SK-N-SH (cell line): ENCODE data around the gene ZNF467. TPM values are rescaled to one million over a fixed set of nuclear protein-coding genes. Genes with fewer than 3 reads are reported as not detected.

ENCODE experiments used
- CTCF ChIA-PET: fragments of 300-600, 350-600 bp; formaldehyde crosslinking; extraction: SDS; loops from one replicate; lab custom pipeline; 2021; lab: Yijun Ruan, JAX
- POLR2A ChIA-PET: fragments of 350-600 bp; sonication (Branson Sonifier 250); formaldehyde crosslinking; extraction: SDS; loops from one replicate; lab custom pipeline; 2020; ENCODE audit warnings: antibody characterized with exemption, inconsistent platforms; lab: Yijun Ruan, JAX
- DNase-seq: peaks from one replicate; pipeline ENCODE4 v3.0.0; 2012
- H2AFZ ChIP-seq: fragments of 200-600 bp; sonication (generic); 2 replicates; pipeline ENCODE4 v1.8.1; 2016; ENCODE audit warnings: antibody characterized with exemption, mild to moderate bottlenecking, low read depth
- H3F3A ChIP-seq: fragments of 200-600 bp; sonication (generic); replicated peaks from 2 replicates; pipeline ENCODE3; 2016; ENCODE audit warnings: antibody characterized with exemption, mild to moderate bottlenecking; ENCODE audit not compliant: insufficient read depth
- H3K27ac ChIP-seq, 2 experiments: fragments of 200-500 bp in 1 of 2; fragments of 200-600 bp in 1 of 2; sonication (Bioruptor generic) in 1 of 2; sonication (generic), shearing (Covaris generic) in 1 of 2; 2 replicates each; pipeline versions ENCODE4 v1.5.1 to v1.6.1; 2014 to 2016; ENCODE audit warnings: low read depth in 2 of 2, inconsistent platforms in 1 of 2, low read length in 1 of 2, mild to moderate bottlenecking in 1 of 2, mixed read lengths in 1 of 2
- H3K27me3 ChIP-seq: fragments of 200-600 bp; sonication (generic), shearing (Covaris generic); 2 replicates; pipeline ENCODE4 v1.6.1; 2016; ENCODE audit warnings: mixed run types; ENCODE audit not compliant: insufficient read depth
- H3K36me3 ChIP-seq, 2 experiments: fragments of 200-500 bp in 1 of 2; fragments of 200-600 bp in 1 of 2; sonication (Bioruptor generic) in 1 of 2; sonication (generic) in 1 of 2; replicated peaks in 1 of 2; 2 replicates each; pipeline versions ENCODE3 to v1.5.1; 2014 to 2016; ENCODE audit warnings: low read length in 1 of 2, mild to moderate bottlenecking in 1 of 2; ENCODE audit not compliant: insufficient read depth in 2 of 2, control insufficient read depth in 1 of 2
- H3K4me1 ChIP-seq, 2 experiments: fragments of 200-500 bp in 1 of 2; fragments of 200-600 bp in 1 of 2; sonication (Bioruptor generic) in 1 of 2; sonication (generic), shearing (Covaris generic) in 1 of 2; 2 replicates each; pipeline versions ENCODE4 v1.5.1 to v1.6.1; 2014 to 2016; ENCODE audit warnings: low read depth in 1 of 2, low read length in 1 of 2, mixed run types in 1 of 2; ENCODE audit not compliant: insufficient read depth in 2 of 2, control insufficient read depth in 1 of 2
- H3K4me2 ChIP-seq: fragments of 200-600 bp; sonication (generic), shearing (Covaris generic); 2 replicates; pipeline ENCODE4 v1.6.1; 2017; ENCODE audit warnings: mixed run types
- H3K4me3 ChIP-seq, 2 experiments: fragments of 200-500 bp in 1 of 2; fragments of 200-600 bp in 1 of 2; sonication (Bioruptor generic) in 1 of 2; sonication (generic), shearing (Covaris generic) in 1 of 2; 2 replicates each; pipeline versions ENCODE4 v1.5.1 to v1.8.1; 2014 to 2016; ENCODE audit warnings: low read depth in 2 of 2, inconsistent platforms in 1 of 2, low read length in 1 of 2, mild to moderate bottlenecking in 1 of 2, mixed read lengths in 1 of 2, moderate library complexity in 1 of 2
- H3K79me2 ChIP-seq: fragments of 200-600 bp; sonication (generic); 2 replicates; pipeline ENCODE4 v1.8.1; 2017; ENCODE audit warnings: mild to moderate bottlenecking; ENCODE audit not compliant: insufficient read depth
- H3K9ac ChIP-seq: fragments of 200-600 bp; sonication (generic); 2 replicates; pipeline ENCODE4 v1.6.1; 2017; ENCODE audit warnings: mixed run types
- H3K9me2 ChIP-seq: fragments of 200-600 bp; sonication (generic); 2 replicates; pipeline ENCODE4 v1.6.1; 2017; ENCODE audit warnings: mixed run types
- H3K9me3 ChIP-seq: fragments of 200-600 bp; sonication (generic); 2 replicates; pipeline ENCODE4 v1.6.1; 2017; ENCODE audit warnings: mixed run types, mild to moderate bottlenecking, moderate library complexity
- H4K20me1 ChIP-seq: fragments of 200-600 bp; sonication (generic); 2 replicates; pipeline ENCODE4 v1.6.1; 2017; ENCODE audit warnings: mild to moderate bottlenecking, mixed run types; ENCODE audit not compliant: insufficient read depth
- ELF1 ChIP-seq: IDR thresholded peaks from 2 replicates; pipeline ENCODE4 v1.4.0; 2012
- EP300 ChIP-seq, 2 experiments: IDR thresholded peaks; 2 replicates each; pipeline versions ENCODE4 v1.4.0 to v1.6.1; 2012; ENCODE audit warnings: borderline replicate concordance in 1 of 2, low read depth in 1 of 2, low read length in 1 of 2
- EZH2phosphoT487 ChIP-seq: fragments of 200-600 bp; sonication (generic); IDR thresholded peaks from 2 replicates; pipeline ENCODE4 v1.6.1; 2017; ENCODE audit warnings: low read depth, mixed run types, mild to moderate bottlenecking, antibody characterized with exemption, moderate library complexity, borderline replicate concordance
- FOSL2 ChIP-seq: IDR thresholded peaks from 2 replicates; pipeline ENCODE4 v1.4.0; 2012; ENCODE audit warnings: low read depth, mild to moderate bottlenecking, moderate library complexity, borderline replicate concordance
- FOXJ3 ChIP-seq: sonication (generic); formaldehyde crosslinking; IDR thresholded peaks from 2 replicates; pipeline ENCODE4 v1.5.1; 2020; ENCODE audit warnings: mild to moderate bottlenecking, missing genetic modification reagents
- FOXM1 ChIP-seq: IDR thresholded peaks from 2 replicates; pipeline ENCODE4 v1.4.0; 2012; ENCODE audit warnings: low read depth, mild to moderate bottlenecking
- GATA2 ChIP-seq: sonication (generic); formaldehyde crosslinking; IDR thresholded peaks from 2 replicates; pipeline ENCODE4 v1.5.0; 2020; ENCODE audit warnings: mild to moderate bottlenecking, missing genetic modification reagents
- NFIC ChIP-seq: IDR thresholded peaks from 2 replicates; pipeline ENCODE4 v1.4.0; 2012; ENCODE audit warnings: borderline replicate concordance
- PBX3 ChIP-seq: IDR thresholded peaks from 2 replicates; pipeline ENCODE4; 2012
- POLR2AphosphoS5 ChIP-seq: IDR thresholded peaks from 2 replicates; pipeline ENCODE4 v1.6.1; 2012; ENCODE audit warnings: low read depth, low read length
- RFX5 ChIP-seq: IDR thresholded peaks from 2 replicates; pipeline ENCODE4 v1.6.1; 2012; ENCODE audit warnings: mild to moderate bottlenecking, improper control_type of control experiment, low read length
- RXRA ChIP-seq: IDR thresholded peaks from 2 replicates; pipeline ENCODE4 v1.4.0; 2012; ENCODE audit warnings: low read depth, mild to moderate bottlenecking, borderline replicate concordance
- SIN3A ChIP-seq: IDR thresholded peaks from 2 replicates; pipeline ENCODE4 v1.6.1; 2012; ENCODE audit warnings: low read depth, mild to moderate bottlenecking, low read length, moderate library complexity, borderline replicate concordance
- SMC3 ChIP-seq: IDR thresholded peaks from 2 replicates; pipeline ENCODE4 v1.6.1; 2012; ENCODE audit warnings: low read depth, low read length, improper control_type of control experiment
- TEAD4 ChIP-seq: IDR thresholded peaks from 2 replicates; pipeline ENCODE4 v1.4.0; 2012; ENCODE audit warnings: mild to moderate bottlenecking, borderline replicate concordance; ENCODE audit not compliant: insufficient read depth
- USF2 ChIP-seq: fragments of 150-350 bp; IDR thresholded peaks from 2 replicates; pipeline ENCODE4 v1.6.1; 2017; ENCODE audit warnings: antibody characterized with exemption, low read length, low read depth, borderline replicate concordance
- YY1 ChIP-seq: IDR thresholded peaks from 2 replicates; pipeline ENCODE4 v1.4.0; 2012; ENCODE audit warnings: low read depth, mild to moderate bottlenecking
- WGBS: methylation state at CpG from one replicate; pipeline ENCODE4 v1.1.6; 2017; ENCODE audit warnings: low lambda C conversion rate; 5-methylcytosine and 5-hydroxymethylcytosine counted together
- polyA plus RNA-seq, 3 experiments: library from polyadenylated mRNA; depleted of rRNA; stranded (reverse); fragments of >200 nt; gene quantifications; 2 replicates each; pipeline ENCODE4 v1.2.3, GENCODE V29; 2012
- TF ChIP-seq, protein P1 (sequence below): fragments of 200-600 bp; sonication (generic); IDR thresholded peaks from 2 replicates; pipeline ENCODE4 v1.6.1; 2017; ENCODE audit warnings: antibody characterized with exemption, mild to moderate bottlenecking, moderate library complexity

ZNF467 gene
- polyA plus RNA-seq, 1 of the 3 experiments (the other 2 are of a cell fraction) = 4.1 TPM

DNA sequence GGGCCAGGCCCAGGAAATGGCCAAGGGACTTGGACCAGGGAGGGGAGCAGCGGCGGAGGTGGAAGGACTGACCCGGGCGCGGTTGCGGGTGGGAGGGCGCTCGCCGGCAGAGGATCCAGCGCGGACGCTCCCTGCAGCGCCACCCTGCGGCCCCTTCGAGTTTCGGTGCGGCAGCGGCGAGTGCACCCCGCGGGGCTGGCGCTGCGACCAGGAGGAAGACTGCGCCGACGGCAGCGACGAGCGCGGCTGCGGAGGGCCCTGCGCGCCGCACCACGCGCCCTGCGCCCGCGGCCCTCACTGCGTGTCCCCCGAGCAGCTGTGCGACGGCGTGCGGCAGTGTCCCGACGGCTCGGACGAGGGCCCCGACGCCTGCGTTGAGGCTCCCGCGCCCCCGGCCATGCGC lies 16.8 kb upstream of the ZNF467 start (continued):
- TF ChIP-seq, protein P1, sequence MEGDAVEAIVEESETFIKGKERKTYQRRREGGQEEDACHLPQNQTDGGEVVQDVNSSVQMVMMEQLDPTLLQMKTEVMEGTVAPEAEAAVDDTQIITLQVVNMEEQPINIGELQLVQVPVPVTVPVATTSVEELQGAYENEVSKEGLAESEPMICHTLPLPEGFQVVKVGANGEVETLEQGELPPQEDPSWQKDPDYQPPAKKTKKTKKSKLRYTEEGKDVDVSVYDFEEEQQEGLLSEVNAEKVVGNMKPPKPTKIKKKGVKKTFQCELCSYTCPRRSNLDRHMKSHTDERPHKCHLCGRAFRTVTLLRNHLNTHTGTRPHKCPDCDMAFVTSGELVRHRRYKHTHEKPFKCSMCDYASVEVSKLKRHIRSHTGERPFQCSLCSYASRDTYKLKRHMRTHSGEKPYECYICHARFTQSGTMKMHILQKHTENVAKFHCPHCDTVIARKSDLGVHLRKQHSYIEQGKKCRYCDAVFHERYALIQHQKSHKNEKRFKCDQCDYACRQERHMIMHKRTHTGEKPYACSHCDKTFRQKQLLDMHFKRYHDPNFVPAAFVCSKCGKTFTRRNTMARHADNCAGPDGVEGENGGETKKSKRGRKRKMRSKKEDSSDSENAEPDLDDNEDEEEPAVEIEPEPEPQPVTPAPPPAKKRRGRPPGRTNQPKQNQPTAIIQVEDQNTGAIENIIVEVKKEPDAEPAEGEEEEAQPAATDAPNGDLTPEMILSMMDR = peak; percentile 62
- TF ChIP-seq TEAD4 = no peak

DNA sequence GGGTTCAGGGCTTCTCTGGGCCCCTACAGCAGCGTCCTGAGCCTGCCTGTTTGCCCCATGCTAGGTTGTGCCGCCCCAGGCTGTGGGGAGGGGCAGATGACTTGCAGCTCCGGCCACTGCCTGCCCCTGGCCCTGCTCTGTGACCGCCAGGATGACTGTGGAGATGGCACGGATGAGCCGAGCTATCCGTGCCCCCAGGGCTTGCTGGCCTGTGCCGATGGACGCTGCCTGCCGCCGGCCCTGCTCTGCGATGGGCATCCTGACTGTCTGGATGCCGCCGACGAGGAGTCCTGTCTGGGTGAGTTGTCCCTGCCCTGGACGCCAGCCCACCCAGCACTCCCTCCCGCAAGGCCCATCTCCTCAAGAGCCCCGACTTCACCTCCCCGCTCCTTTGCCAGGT lies 15.7 kb upstream of the ZNF467 start:
- CTCF ChIA-PET = interaction anchor here (0.7 to 16.9 kb wide), 16 partner anchors 12 to 76 kb away, joined by 3 to 189 read pairs (median 5); partner anchors contain the start of gene ZNF467
- Histone ChIP-seq H4K20me1 (no peaks in the 10 kb centered on the region), H3K27ac (no peak overlapping the region), H3K4me3 (no peak overlapping the region; a peak in 1 of 4 replicates), H3F3A (no peaks in the 10 kb centered on the region), H3K9ac (no peak overlapping the region), H3K9me3 (no peaks in the 10 kb centered on the region), H3K4me1 (peaks cover 0 to 29% of the 10 kb centered on the region in 2 experiments; a peak in 1 of 4 replicates), H2AFZ (no peak overlapping the region), H3K4me2 (no peak overlapping the region), H3K27me3 (peaks cover 44% of the 10 kb centered on the region), H3K36me3 (no peaks in the 10 kb centered on the region), H3K79me2 (no peaks in the 10 kb centered on the region), H3K9me2 (no peaks in the 10 kb centered on the region)
- 20% methylated on average over 19 of the region's 19 CpGs for WGBS
- POLR2A ChIA-PET = interaction anchor here (1.4 kb wide), 1 partner anchor 17 kb away, joined by 3 read pairs; no protein-coding TSS in a partner anchor
- TF ChIP-seq FOSL2 = no peak
- no peak for TF ChIP-seq FOXM1
- no peak for TF ChIP-seq RFX5
- no peak for TF ChIP-seq ELF1
- no peak for TF ChIP-seq SIN3A
- no peak for TF ChIP-seq USF2
- no peak for TF ChIP-seq POLR2AphosphoS5
- no peak for TF ChIP-seq EZH2phosphoT487
- no peak for TF ChIP-seq NFIC
- DNase-seq = no peak

GRCh38 chr7:149788300-149788851 lies 15.0 kb upstream of the ZNF467 start:
- H3K4me1 ChIP-seq = peaks cover 0 to 30% of the 10 kb centered on the region in 2 experiments; a peak in 1 of 4 replicates
- no peaks in the 10 kb centered on the region for H3K9me2 ChIP-seq
- no peaks in the 10 kb centered on the region for H3K9me3 ChIP-seq
- H3K4me3 ChIP-seq = no peak overlapping the region
- CTCF ChIA-PET = interaction anchor here (0.7 to 16.9 kb wide), 15 partner anchors 10 to 641 kb away, joined by 3 to 189 read pairs (median 5); partner anchors contain the start of genes ZNF398 and ZNF467
- H4K20me1 ChIP-seq = no peaks in the 10 kb centered on the region
- no peaks in the 10 kb centered on the region for H3K79me2 ChIP-seq
- H3F3A ChIP-seq = no peaks in the 10 kb centered on the region
- POLR2A ChIA-PET = no interaction called here
- no peaks in the 10 kb centered on the region for H3K36me3 ChIP-seq
- H3K27ac ChIP-seq = no peak overlapping the region
- peaks cover 44% of the 10 kb centered on the region for H3K27me3 ChIP-seq
- H2AFZ ChIP-seq = no peak overlapping the region
- DNase-seq = no peak
- H3K9ac ChIP-seq = no peak overlapping the region
- H3K4me2 ChIP-seq = no peak overlapping the region
- 61% methylated on average over 6 of the region's 11 CpGs for WGBS
- TF ChIP-seq YY1 = no peak
- TF ChIP-seq FOSL2 = no peak
- no peak for TF ChIP-seq RXRA
- TF ChIP-seq GATA2 (CRISPR knock-in tag) = no peak
- no peak for TF ChIP-seq EZH2phosphoT487
- no peak for TF ChIP-seq FOXM1
- TF ChIP-seq SMC3 = no peak
- TF ChIP-seq, protein P1 = no peak
- TF ChIP-seq EP300 (IDR thresholded peaks at IDR 0.05; ENCODE audit: borderline replicate concordance in 1 of 2, low read depth in 1 of 2, low read length in 1 of 2) = no peak
- TF ChIP-seq PBX3 = no peak
- no peak for TF ChIP-seq FOXJ3 (CRISPR knock-in tag)
